GM21526 (cell line): ENCODE measurements around the gene CENPW.

Source experiments
- ATAC-seq: cut with Tn5 transposase; IDR thresholded peaks from one replicate; pipeline ENCODE4 v1.9.1; 2021; ENCODE audit warnings: moderate library complexity; ENCODE audit not compliant: unreplicated experiment, low FRiP score

Gene CENPW

DNA sequence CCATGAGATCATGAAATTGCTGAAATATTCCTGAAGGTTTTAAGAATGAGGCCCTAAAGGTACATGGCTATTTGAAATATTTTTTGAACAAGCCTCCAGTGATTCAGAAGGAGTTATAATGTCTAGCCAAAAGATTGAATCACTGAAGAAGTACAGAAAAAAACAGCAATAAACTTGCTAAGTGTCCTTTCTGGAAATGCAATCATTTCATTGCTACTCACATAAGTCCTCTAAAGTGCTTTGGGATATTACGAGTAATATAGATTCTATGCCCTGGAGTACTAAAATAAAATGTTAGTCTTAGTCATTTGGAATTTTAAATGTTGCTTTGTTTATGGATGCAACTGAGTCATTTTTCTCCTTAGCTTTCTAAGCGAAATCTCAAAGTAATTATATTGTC, 32.7 kb downstream of the CENPW start:
- no peak for ATAC-seq

DNA sequence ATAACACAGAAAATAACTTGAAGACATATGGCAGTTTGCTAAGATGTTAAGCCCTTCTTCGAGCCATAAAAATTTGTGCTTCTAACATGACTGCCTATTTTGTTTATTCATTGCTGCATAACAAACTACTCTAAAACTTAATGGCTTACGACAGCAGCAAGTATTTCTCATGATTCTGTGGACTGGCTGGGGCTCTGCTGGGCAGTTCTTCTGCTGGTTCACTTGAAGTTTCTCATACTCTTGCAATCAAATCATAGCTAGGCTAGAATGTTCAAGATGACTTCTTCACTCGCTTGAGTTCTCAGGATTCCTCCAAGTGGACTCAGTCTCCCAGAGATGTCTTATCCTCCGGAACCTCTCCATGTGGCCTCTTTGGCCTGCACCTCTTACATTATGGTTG, 33.4 kb downstream of the CENPW start:
- ATAC-seq, result no peak

DNA sequence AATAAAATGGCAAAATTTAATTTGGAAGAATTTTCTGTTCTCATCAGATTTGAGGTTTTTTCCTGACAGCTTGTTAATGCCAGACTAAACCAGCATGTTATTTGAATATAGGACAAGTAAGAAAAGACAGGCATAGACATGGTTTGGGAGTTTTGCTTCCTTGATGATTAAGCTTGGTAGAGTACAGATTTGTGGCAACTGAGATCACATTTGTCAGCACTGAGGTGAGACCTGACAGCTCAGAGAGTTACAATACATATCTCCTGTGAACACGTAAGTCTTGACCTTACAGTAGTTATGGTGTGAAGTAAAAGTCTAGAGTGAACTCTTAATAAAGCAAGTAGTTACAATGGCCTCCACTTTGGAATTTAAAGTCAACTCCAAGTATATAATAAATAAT, 34.5 kb downstream of the CENPW start:
- no peak for ATAC-seq

DNA sequence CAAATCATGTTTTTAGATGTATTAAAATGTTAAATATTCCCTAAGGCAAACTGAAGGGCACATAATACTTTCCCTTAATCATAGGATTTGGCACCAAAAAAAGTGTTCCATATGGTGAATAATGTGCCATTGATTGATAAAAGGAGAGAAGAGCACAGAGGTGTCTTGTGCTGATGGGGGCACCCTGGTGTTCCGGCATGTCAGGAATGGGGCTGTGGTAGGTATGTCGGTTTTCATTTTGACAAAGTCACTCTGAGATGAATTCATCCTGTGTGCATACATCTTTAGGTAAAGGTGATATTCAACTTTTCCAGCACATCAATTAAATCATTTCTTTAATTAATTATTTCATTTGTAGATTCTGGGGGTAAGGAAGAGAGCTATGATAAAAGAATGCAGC, 36.8 kb downstream of the CENPW start:
- no peak for ATAC-seq

DNA sequence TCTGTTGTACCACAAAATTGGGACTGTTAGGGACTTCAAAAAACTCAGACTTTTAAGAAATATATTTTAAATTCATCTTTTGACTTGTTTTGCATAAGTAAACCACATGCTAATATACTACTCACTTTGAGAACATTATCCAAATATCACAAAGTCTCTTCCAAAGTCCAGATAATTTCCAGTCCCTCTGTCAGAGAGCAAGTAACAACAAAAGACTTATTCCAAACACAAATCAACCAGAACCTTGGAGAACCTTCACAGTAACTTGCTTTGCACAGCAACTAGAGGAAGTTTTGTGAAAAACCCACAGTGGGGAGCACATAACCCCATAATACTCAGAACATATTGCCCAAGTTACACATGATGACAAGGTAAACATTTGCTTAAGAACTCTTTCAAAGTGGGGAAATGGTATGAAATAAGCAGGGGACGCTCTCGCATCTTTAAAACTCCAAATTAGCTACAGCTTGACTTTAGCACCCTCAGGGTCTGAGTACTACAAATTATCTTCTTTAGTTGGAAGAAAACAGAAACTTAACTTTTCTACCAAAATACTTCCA, 37.8 kb downstream of the CENPW start:
- ATAC-seq, result no peak

DNA sequence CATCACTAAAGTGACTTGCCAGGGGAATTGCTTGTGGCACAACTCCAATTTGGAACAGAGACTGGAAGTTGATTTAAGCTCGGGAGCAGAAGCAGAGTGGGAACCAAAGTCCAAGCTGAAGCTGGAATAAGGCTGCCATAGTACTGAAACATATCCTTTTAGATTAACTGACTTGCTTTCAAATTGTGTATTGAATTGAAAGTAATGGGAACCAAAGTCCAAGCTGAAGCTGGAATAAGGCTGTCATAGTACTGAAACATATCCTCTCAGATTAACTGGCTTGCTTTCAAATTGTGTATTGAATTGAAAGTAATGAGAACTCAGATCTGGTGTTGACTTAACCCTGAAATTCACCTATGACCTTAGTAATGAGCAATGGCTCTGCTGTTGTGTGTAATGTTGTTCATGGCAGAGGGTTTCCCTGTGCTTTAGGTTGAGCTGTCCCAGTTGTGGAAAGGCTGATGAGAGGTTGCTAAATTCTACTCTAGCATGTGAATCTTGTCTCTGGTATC, 40.2 kb downstream of the CENPW start:
- ATAC-seq, result no peak

DNA sequence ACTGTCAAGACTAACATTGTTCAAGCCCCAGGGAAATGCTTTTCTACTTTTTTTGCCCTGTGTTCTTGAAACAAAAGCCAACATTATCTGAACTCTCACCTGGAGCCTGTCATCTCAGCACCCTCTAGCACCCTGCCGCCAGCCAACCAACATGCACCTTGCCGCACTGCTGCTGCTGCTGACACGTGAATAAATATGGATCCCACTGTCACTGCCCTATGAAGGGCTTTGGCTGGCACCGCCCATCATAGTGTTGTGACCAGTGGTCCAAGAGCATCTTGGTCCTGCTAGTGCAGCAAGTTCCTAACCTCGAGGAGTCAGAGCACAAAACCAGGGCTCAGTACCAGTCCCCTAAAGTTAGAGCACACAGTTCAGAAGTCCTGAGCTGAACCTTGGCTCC, 41.6 kb downstream of the CENPW start:
- no peak for ATAC-seq

DNA sequence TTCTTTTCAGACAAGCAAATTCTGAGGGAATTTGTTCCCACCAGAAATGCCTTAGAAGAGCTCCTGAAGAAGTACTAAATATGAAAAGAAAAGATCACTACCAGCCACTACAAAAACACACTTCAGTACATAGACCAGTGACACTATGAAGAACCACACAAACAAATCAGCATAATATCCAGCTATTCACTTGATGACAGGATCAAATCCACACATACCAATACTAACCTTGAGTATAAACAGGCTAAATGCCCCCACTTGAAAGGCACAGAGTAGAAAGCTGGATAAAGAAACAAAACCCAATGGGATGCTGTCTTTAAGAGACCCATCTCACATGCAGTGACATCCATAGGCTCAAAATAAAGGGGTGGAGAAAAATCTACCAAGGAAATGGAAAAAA, 43.3 kb downstream of the CENPW start:
- no peak for ATAC-seq

DNA sequence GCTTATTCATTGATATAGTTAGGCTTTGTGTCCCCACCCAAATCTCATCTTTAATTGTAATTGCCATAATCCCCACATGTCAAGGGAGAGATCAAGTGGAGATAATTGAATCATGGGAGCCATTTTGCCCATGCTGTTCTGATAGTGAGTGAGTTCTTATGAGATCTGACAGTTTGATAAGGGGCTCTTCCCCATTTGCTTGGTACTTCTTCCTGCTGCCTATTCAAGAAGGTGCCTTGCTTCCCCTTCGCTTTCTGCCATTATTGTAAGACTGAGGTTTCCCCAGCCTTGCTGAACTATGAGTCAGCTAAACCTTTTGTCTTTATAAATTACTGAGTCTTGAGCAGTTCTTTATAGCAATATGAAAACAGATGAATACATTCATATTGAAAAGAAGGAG, 45.6 kb downstream of the CENPW start:
- no peak for ATAC-seq

DNA sequence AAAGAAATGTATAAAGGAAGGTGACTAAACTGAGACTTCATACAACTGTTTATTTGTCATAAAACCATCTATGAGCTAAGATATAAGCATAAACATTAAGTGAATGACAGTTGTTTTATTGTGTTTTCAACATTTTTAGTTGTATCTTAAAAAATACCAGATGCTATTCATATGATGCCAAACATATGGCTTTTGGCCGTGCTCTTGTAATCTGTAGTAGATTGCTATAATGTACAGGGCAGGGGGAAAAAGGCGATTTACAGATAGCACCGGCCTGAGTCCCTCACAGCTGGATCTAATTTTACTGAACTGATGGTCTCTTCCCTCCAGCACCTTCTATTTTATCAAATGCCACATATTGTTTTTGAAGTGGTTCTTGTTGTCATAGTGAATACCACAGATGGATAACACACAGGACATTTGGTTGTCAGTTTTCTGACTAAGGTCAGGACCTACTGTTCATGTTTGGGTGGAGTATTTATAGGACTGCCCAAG, 48.2 kb downstream of the CENPW start:
- no peak for ATAC-seq

DNA sequence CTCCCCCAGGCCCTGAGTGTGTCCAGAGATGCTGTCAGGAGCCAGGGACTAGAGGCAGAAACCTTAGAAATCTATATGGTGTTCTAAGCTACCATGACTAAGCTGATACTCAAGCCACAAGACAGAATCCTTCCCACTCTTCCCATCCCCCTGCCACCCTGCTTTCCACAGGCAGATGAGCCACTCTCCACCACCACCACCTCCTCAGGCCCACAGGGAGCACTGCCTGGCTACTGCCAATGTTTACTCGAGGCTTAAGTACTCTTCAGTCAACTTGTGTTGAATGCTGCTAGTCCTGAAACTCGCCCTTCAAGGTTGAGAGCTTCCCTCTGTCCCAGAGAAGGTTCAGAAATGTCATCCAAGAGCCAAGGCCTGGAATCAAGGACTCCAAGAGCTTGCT, 56.2 kb downstream of the CENPW start:
- no peak for ATAC-seq
